ENCODE data around the gene AKT1S1.

The AKT1S1 gene

DNA sequence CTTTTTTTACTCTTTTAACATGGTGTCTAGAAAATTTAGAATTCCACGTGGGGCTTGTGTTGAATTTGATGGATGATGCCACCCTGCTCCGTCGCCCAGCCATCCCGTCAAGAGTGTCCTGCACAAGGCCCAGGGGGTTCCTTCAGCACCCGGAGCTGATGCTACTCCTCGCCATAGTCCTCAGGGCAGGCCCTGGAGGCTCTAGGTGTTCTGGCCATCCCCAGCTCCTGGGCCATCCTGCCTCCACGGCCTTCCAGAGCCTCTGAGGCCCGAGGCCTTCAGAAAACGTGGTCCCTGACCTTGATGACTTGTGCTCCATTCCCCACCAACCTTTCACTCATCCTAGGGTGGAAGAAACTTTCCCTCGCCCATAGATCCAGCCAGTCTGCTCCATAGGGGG, 3.3 kb downstream of the AKT1S1 start:
- DNase-seq: no peak
- no peak overlapping the region for H2AK5ac ChIP-seq (ENCODE audit: low read length)
- H2BK5ac ChIP-seq (ENCODE audit: low read length): no peak overlapping the region
- no peak overlapping the region for H3K27ac ChIP-seq (ENCODE audit: low read depth, low read length)
- H3K4me1 ChIP-seq (ENCODE audit: control insufficient read depth, low read depth, low read length): peaks cover 5% of the 10 kb centered on the region
- H3K4ac ChIP-seq (ENCODE audit: low read depth, low read length): no peak overlapping the region
- peaks cover 14% of the 10 kb centered on the region for H3K79me2 ChIP-seq (ENCODE audit: control insufficient read depth, insufficient read depth, low read length)
- no peak overlapping the region for H3K23ac ChIP-seq (ENCODE audit: low read length)
- WGBS (ENCODE audit: extremely low coverage, insufficient coverage, low lambda C conversion rate): no CpG with 5 or more reads among the region's 10 CpGs
- no peak overlapping the region for H4K8ac ChIP-seq (ENCODE audit: low read depth, low read length)
- no peak overlapping the region for H3K56ac ChIP-seq (ENCODE audit: low read length)
- no peaks in the 10 kb centered on the region for H3K27me3 ChIP-seq (ENCODE audit: insufficient read depth, low read length, poor library complexity)
- no peak overlapping the region for H4K5ac ChIP-seq (ENCODE audit: low read length)
- no peak overlapping the region for H3K18ac ChIP-seq (ENCODE audit: low read length)
- H3K4me3 ChIP-seq (ENCODE audit: low read length): no peak overlapping the region
- no peak overlapping the region for H3K4me2 ChIP-seq (ENCODE audit: low read length)
- H2BK120ac ChIP-seq (ENCODE audit: low read depth, low read length): no peak overlapping the region
- H3K36me3 ChIP-seq (ENCODE audit: control insufficient read depth, insufficient read depth, low read length): no peaks in the 10 kb centered on the region
- no peak overlapping the region for H2BK15ac ChIP-seq (replicated peaks; ENCODE audit: low read depth)
- peaks cover 12% of the 10 kb centered on the region for H3K79me1 ChIP-seq (ENCODE audit: low read length)
- no peak overlapping the region for H3K9ac ChIP-seq (ENCODE audit: low read length)

DNA sequence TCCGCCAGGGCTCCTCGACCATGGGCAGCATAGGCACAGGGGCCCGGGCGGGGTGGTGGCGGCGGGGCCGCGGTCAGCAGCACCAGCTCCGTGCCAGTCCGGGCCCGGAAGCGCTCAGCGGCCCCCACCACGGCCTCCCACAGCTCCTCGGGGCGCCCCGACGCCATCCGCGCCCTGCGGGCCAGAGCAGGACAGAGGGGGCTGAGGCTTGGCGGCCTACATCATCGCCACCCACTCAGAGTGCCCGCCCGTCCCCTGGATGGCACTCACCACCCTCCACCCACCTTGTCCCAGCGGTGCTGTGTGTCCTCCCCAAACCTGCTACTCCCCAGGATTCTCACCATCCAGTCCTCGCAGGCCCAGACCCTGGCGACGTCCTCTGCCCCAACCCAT, 4.0 kb downstream of the AKT1S1 start:
- DNase-seq: no peak
- no peak overlapping the region for H4K8ac ChIP-seq (ENCODE audit: low read depth, low read length)

DNA sequence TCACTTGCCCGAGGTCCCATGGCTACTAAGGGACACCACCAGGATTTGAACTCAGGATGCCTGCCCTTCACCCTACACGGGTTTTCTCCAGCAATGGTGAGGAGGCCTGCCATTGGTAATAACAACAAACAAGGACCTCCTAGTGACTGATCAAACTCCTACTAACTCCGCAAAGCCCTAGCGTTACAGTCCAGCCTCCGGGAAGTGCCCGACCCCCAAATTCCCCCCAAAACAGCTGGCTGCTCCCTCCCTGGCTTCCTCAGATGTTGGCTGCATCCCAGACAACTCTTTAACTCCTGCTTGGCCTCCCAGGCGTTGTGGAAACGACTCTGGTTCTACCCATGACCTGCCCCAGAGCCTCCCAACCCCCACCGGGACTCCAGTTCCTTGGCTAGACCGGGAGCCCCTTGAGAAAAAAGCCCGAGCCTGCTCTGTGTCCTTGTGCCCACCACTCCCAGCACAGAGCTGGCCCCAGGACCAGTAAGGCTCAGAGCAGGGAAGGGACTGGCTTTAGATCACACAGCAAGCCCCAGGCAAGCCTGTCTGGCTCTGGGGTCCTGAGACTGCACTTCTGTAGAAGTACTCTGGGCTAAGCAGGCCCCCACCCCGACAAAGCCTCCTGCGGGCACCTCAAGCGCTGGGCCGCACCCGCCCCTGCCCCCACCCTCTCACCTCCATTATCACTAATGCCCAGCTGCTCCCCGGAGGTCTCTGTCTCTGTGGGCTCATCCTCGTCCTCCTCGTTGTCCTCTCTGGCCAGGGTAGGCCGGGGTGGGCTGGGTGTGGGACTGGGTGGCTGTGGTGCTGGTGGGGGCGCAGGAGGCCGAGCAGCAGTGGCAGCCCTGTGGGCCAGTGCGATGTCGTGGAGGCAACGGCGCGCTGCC, 4.7 kb downstream of the AKT1S1 start:
- Histone ChIP-seq H3K4me2 (ENCODE audit: low read length) (no peak overlapping the region), H3K56ac (ENCODE audit: low read length) (no peak overlapping the region), H3K4ac (ENCODE audit: low read depth, low read length) (no peak overlapping the region), H4K5ac (ENCODE audit: low read length) (no peak overlapping the region), H3K79me1 (ENCODE audit: low read length) (peaks cover 8% of the 10 kb centered on the region), H2BK5ac (ENCODE audit: low read length) (no peak overlapping the region), H3K79me2 (ENCODE audit: control insufficient read depth, insufficient read depth, low read length) (peaks cover 14% of the 10 kb centered on the region), H3K36me3 (ENCODE audit: control insufficient read depth, insufficient read depth, low read length) (no peaks in the 10 kb centered on the region), H2AK5ac (ENCODE audit: low read length) (no peak overlapping the region), H4K8ac (ENCODE audit: low read depth, low read length) (no peak overlapping the region), H3K27me3 (ENCODE audit: insufficient read depth, low read length, poor library complexity) (no peaks in the 10 kb centered on the region), H2BK120ac (ENCODE audit: low read depth, low read length) (no peak overlapping the region), H2BK15ac (replicated peaks; ENCODE audit: low read depth) (no peak overlapping the region), H3K23ac (ENCODE audit: low read length) (no peak overlapping the region), H3K4me3 (ENCODE audit: low read length) (no peak overlapping the region), H3K27ac (ENCODE audit: low read depth, low read length) (no peak overlapping the region), H3K9ac (ENCODE audit: low read length) (no peak overlapping the region), H3K18ac (ENCODE audit: low read length) (no peak overlapping the region), H3K4me1 (ENCODE audit: control insufficient read depth, low read depth, low read length) (peaks cover 2% of the 10 kb centered on the region)
- no CpG with 5 or more reads among the region's 27 CpGs for WGBS (ENCODE audit: extremely low coverage, insufficient coverage, low lambda C conversion rate)
- no peak for DNase-seq

More for the DNA sequence above, 4.0 kb downstream of the AKT1S1 start:
- WGBS (ENCODE audit: extremely low coverage, insufficient coverage, low lambda C conversion rate): no CpG with 5 or more reads among the region's 29 CpGs
- Histone ChIP-seq H3K4ac (ENCODE audit: low read depth, low read length) (no peak overlapping the region), H2BK15ac (replicated peaks; ENCODE audit: low read depth) (no peak overlapping the region), H3K79me2 (ENCODE audit: control insufficient read depth, insufficient read depth, low read length) (peaks cover 14% of the 10 kb centered on the region), H3K4me2 (ENCODE audit: low read length) (no peak overlapping the region), H3K18ac (ENCODE audit: low read length) (no peak overlapping the region), H3K27ac (ENCODE audit: low read depth, low read length) (no peak overlapping the region), H2BK120ac (ENCODE audit: low read depth, low read length) (no peak overlapping the region), H3K79me1 (ENCODE audit: low read length) (peaks cover 8% of the 10 kb centered on the region), H2AK5ac (ENCODE audit: low read length) (no peak overlapping the region), H3K4me3 (ENCODE audit: low read length) (no peak overlapping the region), H3K9ac (ENCODE audit: low read length) (no peak overlapping the region), H2BK5ac (ENCODE audit: low read length) (no peak overlapping the region), H3K56ac (ENCODE audit: low read length) (no peak overlapping the region), H3K36me3 (ENCODE audit: control insufficient read depth, insufficient read depth, low read length) (no peaks in the 10 kb centered on the region), H3K4me1 (ENCODE audit: control insufficient read depth, low read depth, low read length) (peaks cover 2% of the 10 kb centered on the region), H3K27me3 (ENCODE audit: insufficient read depth, low read length, poor library complexity) (no peaks in the 10 kb centered on the region), H4K5ac (ENCODE audit: low read length) (no peak overlapping the region), H3K23ac (ENCODE audit: low read length) (no peak overlapping the region)

DNA sequence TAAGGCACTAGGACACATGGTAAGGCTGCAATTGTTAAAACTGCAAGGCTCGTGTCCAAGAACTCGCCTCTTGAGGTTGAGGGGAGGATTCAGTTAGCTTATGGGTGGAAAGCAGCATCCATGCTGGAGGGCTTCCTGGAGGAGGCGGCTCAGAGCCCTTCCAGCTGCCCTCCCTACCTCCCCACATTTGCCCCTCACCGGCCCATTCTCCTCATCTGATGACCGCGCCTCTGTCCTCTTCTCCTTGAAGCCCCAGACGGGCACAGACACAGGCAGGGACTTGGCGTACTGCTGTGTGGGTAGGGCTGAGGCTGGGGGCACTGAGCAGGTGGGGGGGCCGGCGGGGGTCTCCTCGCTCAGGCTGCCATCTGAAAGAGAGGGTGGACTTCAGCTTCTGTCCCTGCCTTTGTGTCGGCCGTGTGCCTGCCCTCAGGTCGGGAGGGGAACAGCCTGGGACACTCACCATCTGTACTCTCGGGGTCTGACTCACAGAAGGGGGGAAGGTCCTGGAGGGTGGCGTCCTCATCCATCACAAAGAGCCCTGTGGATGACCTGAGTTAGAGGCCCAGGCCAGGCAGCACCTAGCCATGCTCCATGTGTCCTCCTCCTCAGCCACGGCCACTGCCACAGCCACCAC, 5.7 kb downstream of the AKT1S1 start:
- H3K4me2 ChIP-seq (ENCODE audit: low read length): no peak overlapping the region
- H3K18ac ChIP-seq (ENCODE audit: low read length): no peak overlapping the region
- no CpG with 5 or more reads among the region's 17 CpGs for WGBS (ENCODE audit: extremely low coverage, insufficient coverage, low lambda C conversion rate)
- no peak overlapping the region for H3K56ac ChIP-seq (ENCODE audit: low read length)
- H3K27me3 ChIP-seq (ENCODE audit: insufficient read depth, low read length, poor library complexity): no peaks in the 10 kb centered on the region
- DNase-seq: no peak
- H2BK120ac ChIP-seq (ENCODE audit: low read depth, low read length): no peak overlapping the region
- H3K4me3 ChIP-seq (ENCODE audit: low read length): no peak overlapping the region
- H3K27ac ChIP-seq (ENCODE audit: low read depth, low read length): no peak overlapping the region
- no peak overlapping the region for H2BK15ac ChIP-seq (replicated peaks; ENCODE audit: low read depth)
- no peak overlapping the region for H2AK5ac ChIP-seq (ENCODE audit: low read length)
- no peak overlapping the region for H4K5ac ChIP-seq (ENCODE audit: low read length)
- no peak overlapping the region for H3K4ac ChIP-seq (ENCODE audit: low read depth, low read length)
- H4K8ac ChIP-seq (ENCODE audit: low read depth, low read length): no peak overlapping the region
- H3K79me2 ChIP-seq (ENCODE audit: control insufficient read depth, insufficient read depth, low read length): peaks cover 16% of the 10 kb centered on the region
- peaks cover 2% of the 10 kb centered on the region for H3K4me1 ChIP-seq (ENCODE audit: control insufficient read depth, low read depth, low read length)
- no peak overlapping the region for H3K9ac ChIP-seq (ENCODE audit: low read length)
- H3K36me3 ChIP-seq (ENCODE audit: control insufficient read depth, insufficient read depth, low read length): no peaks in the 10 kb centered on the region
- H3K23ac ChIP-seq (ENCODE audit: low read length): no peak overlapping the region
- no peak overlapping the region for H2BK5ac ChIP-seq (ENCODE audit: low read length)
- peaks cover 8% of the 10 kb centered on the region for H3K79me1 ChIP-seq (ENCODE audit: low read length)

DNA sequence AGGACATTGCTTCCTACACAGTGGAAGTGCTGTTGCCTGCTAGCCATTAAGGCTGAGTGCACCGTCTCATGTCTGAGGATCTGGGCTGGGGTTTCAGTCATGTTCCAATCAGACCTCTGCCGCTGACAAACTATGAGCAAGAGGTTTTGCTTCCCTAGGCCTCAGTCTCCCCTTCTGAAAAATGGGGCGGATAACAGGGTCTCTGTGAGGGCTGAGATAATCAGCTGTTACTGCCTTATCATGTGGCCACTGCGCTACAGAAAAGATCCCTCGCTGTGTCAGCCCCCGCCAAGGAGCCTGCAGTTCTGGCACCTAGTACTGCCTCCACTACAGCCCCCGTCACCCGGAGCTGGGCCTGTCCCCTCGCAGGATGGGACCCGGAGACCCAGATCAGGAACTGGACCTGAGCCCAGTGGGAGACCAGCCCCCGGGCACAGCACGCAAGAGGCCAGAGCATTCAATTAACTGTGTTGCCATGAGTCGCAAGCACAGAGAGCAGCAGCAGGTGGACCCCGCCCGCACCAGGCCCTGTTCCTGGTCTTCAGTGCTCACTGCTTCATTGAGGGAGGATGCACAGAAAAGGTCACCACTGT, 6.8 kb downstream of the AKT1S1 start:
- Histone ChIP-seq H3K4ac (ENCODE audit: low read depth, low read length) (peak overlapping the region; percentile 85), H2BK5ac (ENCODE audit: low read length) (peak overlapping the region; percentile 65), H3K27me3 (ENCODE audit: insufficient read depth, low read length, poor library complexity) (no peaks in the 10 kb centered on the region), H4K5ac (ENCODE audit: low read length) (peak overlapping the region; percentile 30), H3K56ac (ENCODE audit: low read length) (peak overlapping the region; percentile 96), H2BK15ac (replicated peaks; ENCODE audit: low read depth) (no peak overlapping the region), H4K8ac (ENCODE audit: low read depth, low read length) (no peak overlapping the region), H3K18ac (ENCODE audit: low read length) (no peak overlapping the region), H3K79me1 (ENCODE audit: low read length) (peaks cover 8% of the 10 kb centered on the region), H3K4me1 (ENCODE audit: control insufficient read depth, low read depth, low read length) (peaks cover 4% of the 10 kb centered on the region), H3K9ac (ENCODE audit: low read length) (peak overlapping the region; percentile 87), H3K36me3 (ENCODE audit: control insufficient read depth, insufficient read depth, low read length) (no peaks in the 10 kb centered on the region), H3K4me3 (ENCODE audit: low read length) (peak overlapping the region; percentile 44), H2BK120ac (ENCODE audit: low read depth, low read length) (no peak overlapping the region), H3K27ac (ENCODE audit: low read depth, low read length) (peak overlapping the region; percentile 69), H2AK5ac (ENCODE audit: low read length) (peak overlapping the region; percentile 99), H3K79me2 (ENCODE audit: control insufficient read depth, insufficient read depth, low read length) (peaks cover 18% of the 10 kb centered on the region), H3K23ac (ENCODE audit: low read length) (peak overlapping the region; percentile 74), H3K4me2 (ENCODE audit: low read length) (peak overlapping the region; percentile 88)
- WGBS (ENCODE audit: extremely low coverage, insufficient coverage, low lambda C conversion rate): no CpG with 5 or more reads among the region's 15 CpGs
- DNase-seq: no peak
